Measurements from ENCODE around the gene OR5AU1. TPM values are rescaled to one million over a fixed set of nuclear protein-coding genes. Genes with fewer than 3 reads are reported as not detected.

The OR5AU1 gene
- total and polyA plus RNA-seq, 2 experiments from 2014 or later, result not detected

DNA sequence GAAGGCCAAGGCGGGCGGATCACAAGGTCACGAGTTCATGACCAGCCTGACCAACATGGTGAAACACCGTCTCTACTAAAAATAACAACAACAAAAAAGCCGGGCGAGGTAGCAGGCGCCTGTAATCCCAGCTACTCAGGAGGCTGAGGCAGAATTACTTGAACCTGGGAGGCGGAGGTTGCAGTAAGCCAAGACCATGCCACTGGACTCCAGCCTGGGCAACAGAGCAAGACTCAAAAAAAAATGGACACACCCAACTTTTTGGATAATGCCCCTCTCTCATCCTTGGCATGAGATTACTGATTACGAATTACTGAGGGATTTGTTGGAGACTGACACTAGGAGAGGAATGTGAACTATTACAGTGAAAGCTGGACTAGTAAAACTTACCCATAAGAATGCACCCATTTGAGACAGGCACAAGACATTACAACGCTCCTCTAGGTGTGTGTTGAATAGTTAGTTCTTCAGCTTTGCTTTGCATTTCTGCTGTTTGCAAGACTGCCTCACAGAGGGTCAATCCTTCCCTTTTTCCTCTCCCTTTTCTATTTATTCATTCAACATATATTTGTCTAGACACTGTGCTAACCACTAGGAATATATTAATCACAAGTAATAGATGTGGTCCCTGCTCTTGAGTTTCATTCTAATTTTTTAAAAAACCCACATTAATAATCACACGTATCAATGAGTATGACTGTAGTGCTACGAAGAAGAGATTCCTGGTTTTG, 46.0 kb upstream of the OR5AU1 start:
- no peaks in the 10 kb centered on the region for H3K27me3 ChIP-seq
- no peaks in the 10 kb centered on the region for H3K9me3 ChIP-seq (ENCODE audit: low read depth)
- peak overlapping the region; percentile 21 for H3K27ac ChIP-seq
- TF ChIP-seq, protein P1, sequence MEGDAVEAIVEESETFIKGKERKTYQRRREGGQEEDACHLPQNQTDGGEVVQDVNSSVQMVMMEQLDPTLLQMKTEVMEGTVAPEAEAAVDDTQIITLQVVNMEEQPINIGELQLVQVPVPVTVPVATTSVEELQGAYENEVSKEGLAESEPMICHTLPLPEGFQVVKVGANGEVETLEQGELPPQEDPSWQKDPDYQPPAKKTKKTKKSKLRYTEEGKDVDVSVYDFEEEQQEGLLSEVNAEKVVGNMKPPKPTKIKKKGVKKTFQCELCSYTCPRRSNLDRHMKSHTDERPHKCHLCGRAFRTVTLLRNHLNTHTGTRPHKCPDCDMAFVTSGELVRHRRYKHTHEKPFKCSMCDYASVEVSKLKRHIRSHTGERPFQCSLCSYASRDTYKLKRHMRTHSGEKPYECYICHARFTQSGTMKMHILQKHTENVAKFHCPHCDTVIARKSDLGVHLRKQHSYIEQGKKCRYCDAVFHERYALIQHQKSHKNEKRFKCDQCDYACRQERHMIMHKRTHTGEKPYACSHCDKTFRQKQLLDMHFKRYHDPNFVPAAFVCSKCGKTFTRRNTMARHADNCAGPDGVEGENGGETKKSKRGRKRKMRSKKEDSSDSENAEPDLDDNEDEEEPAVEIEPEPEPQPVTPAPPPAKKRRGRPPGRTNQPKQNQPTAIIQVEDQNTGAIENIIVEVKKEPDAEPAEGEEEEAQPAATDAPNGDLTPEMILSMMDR (IDR thresholded peaks at IDR 0.05; ENCODE audit: low read depth, low read length), result no peak
- no peak overlapping the region for H3K4me3 ChIP-seq
- H3K4me1 ChIP-seq (ENCODE audit: low read depth), result peaks cover 4% of the 10 kb centered on the region
- no peaks in the 10 kb centered on the region for H3K36me3 ChIP-seq
- no peak for DNase-seq (ENCODE audit: low read depth in 1 of 2, low spot score in 1 of 2)

DNA sequence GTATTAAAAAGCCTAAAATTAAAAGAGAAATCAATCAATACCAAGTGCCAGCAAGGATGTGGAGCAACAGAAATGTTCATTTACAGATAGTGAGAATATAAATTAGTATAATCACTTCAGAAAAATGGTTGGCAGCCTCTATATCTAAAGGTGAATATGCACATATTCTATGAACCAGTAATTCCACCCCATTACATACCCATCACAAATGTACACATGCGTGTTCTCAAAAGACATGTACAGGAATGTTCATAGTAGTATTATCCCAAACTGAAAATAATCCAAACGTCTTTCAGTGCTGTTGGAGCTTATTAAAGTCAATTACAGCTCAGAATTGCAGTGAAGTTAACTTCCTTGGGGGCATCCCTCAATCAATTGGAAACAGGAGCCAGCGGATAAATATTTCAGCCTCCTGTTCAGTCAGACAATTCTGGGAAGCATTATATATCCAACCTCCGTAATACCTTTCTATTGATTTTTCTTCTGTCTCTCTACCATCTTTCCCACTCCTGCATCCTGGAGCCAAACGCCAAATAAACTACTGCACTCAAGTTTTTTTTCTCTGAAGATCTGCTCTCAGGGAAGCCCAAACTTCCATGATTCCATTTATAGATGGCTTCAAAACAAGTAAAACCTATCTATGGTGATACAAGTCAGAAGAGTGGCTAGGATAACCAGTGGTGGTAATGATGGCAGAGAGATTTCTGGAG, 45.0 kb upstream of the OR5AU1 start:
- DNase-seq (ENCODE audit: low read depth in 1 of 2, low spot score in 1 of 2), result no peak
- Histone ChIP-seq H3K27ac (peak overlapping the region; percentile 21), H3K4me1 (ENCODE audit: low read depth) (no peaks in the 10 kb centered on the region), H3K4me3 (no peak overlapping the region), H3K27me3 (no peaks in the 10 kb centered on the region), H3K9me3 (ENCODE audit: low read depth) (no peaks in the 10 kb centered on the region), H3K36me3 (no peaks in the 10 kb centered on the region)
- TF ChIP-seq, protein P1 (IDR thresholded peaks at IDR 0.05; ENCODE audit: low read depth, low read length), result no peak

DNA sequence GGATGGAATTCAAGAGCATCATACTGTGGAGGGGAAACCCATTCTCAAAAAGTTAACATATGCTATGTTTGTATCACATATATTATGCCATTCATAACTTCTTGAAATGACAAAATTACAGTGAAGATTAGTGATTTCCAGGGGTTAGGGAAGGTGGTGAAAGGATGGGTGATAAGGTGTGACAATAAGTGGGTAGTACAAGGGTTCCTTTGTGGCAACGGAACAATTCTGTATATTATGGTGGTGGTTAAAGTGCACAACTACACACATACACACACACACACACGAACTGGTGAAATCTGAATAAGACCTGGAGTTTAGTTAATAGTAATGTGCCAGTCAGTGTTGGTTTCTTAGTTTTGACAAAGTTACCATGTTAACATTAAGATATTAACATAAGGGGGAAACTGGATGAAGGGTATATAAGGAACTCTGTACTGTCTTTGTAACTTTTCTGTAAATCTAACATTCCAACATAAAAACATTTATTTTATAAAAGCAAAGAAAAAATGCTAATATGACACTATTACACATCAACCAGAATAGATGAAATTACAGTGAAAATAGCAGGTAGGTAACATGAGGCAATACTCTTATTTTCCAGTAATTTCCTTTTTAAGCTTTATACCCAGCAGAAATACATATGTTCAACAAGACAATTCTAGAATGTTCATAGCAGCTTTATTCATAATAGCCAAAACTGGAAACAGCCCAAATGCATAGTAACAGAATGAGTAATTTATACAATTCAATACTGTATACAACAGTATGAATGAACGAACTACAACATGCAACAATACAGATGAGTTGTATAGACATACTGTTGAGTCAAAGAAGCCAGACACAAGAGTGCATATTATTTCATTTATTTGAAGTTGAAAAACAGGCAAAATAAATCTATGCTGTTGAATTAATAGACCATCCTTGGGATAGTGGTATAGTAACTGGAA, 44.0 kb upstream of the OR5AU1 start:
- H3K9me3 ChIP-seq (ENCODE audit: low read depth), result no peaks in the 10 kb centered on the region
- H3K36me3 ChIP-seq, result no peaks in the 10 kb centered on the region
- H3K27me3 ChIP-seq, result no peaks in the 10 kb centered on the region
- H3K27ac ChIP-seq, result no peak overlapping the region
- H3K4me3 ChIP-seq, result no peak overlapping the region
- H3K4me1 ChIP-seq (ENCODE audit: low read depth), result no peaks in the 10 kb centered on the region
- TF ChIP-seq, protein P1 (IDR thresholded peaks at IDR 0.05; ENCODE audit: low read depth, low read length), result no peak
- no peak for DNase-seq (ENCODE audit: low read depth in 1 of 2, low spot score in 1 of 2)

DNA sequence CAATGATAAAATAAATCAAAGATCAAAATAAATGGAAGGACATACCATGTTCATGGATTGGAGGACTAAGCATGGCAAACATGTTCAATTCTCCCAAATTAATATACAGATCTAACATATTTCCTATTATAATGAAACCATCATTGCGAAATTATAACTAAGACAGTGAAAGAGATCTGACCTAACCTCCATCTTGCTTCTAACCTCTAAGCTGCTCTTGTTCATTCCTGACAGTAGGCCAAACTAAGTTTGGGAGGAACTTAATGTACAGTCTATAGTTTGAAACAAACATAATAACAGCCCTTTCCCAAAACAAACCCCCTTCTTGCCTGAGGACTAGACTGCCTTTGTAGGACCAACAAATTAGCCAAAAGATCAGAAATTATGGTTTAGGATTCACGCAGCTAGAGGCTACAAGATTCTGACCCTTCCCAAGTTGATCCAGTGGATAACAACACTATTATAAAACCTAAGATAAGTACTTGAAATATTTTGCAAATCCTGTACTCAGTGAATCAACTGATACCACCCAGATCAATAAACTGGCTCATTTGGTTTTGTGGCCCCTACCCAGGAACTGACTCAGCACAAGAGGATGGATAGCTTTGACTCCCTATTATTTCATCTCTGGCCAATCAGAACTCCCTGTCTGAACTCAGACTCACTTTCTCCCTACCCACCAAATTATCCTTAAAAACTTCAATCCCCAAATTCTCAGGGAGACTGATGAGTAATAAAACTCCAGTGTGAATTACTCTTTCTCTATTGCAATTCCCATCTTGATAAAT, 41.7 kb upstream of the OR5AU1 start:
- no peak for DNase-seq (ENCODE audit: low read depth in 1 of 2, low spot score in 1 of 2)
- Histone ChIP-seq H3K36me3 (no peaks in the 10 kb centered on the region), H3K4me3 (no peak overlapping the region), H3K9me3 (ENCODE audit: low read depth) (no peaks in the 10 kb centered on the region), H3K4me1 (ENCODE audit: low read depth) (no peaks in the 10 kb centered on the region), H3K27me3 (no peaks in the 10 kb centered on the region), H3K27ac (no peak overlapping the region)
- TF ChIP-seq, protein P1 (IDR thresholded peaks at IDR 0.05; ENCODE audit: low read depth, low read length), result no peak

DNA sequence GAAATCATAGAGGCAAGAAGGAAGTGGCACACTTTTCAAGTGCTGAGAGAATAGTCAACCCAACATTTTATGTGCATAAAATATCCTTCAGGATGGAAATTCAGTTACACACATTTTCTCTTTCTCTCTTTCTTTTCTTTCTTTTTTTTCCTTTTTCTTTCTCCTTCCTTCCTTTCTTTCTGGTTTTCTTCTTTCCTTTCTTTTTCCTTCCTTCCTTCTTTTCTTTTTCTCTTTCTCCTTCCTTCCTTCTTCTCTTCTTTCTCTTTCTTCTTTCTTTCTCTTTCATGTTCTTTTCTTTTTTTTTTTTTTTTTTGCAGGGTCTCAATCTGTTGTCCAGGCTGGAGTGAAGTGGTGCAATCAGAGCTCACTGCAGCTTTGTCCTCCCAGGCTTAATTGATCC, 38.7 kb upstream of the OR5AU1 start:
- Histone ChIP-seq H3K9me3 (ENCODE audit: low read depth) (no peaks in the 10 kb centered on the region), H3K36me3 (no peaks in the 10 kb centered on the region), H3K27me3 (no peaks in the 10 kb centered on the region), H3K27ac (no peak overlapping the region), H3K4me1 (ENCODE audit: low read depth) (no peaks in the 10 kb centered on the region), H3K4me3 (no peak overlapping the region)
- TF ChIP-seq, protein P1 (IDR thresholded peaks at IDR 0.05; ENCODE audit: low read depth, low read length), result no peak
- DNase-seq (ENCODE audit: low read depth in 1 of 2, low spot score in 1 of 2), result no peak

Measured in cardiac muscle cell (in vitro differentiated cells and primary cell).